Measurements from ENCODE around the gene LONP2. TPM values are rescaled to one million over a fixed set of nuclear protein-coding genes. Genes with fewer than 3 reads are reported as not detected.

Gene LONP2
- total and polyA plus RNA-seq, 9 of the 15 experiments (the other 6 are each of a cell fraction or from before 2014, with no cell fraction given): 8.1 to 41.2 (median 25.6) TPM

DNA sequence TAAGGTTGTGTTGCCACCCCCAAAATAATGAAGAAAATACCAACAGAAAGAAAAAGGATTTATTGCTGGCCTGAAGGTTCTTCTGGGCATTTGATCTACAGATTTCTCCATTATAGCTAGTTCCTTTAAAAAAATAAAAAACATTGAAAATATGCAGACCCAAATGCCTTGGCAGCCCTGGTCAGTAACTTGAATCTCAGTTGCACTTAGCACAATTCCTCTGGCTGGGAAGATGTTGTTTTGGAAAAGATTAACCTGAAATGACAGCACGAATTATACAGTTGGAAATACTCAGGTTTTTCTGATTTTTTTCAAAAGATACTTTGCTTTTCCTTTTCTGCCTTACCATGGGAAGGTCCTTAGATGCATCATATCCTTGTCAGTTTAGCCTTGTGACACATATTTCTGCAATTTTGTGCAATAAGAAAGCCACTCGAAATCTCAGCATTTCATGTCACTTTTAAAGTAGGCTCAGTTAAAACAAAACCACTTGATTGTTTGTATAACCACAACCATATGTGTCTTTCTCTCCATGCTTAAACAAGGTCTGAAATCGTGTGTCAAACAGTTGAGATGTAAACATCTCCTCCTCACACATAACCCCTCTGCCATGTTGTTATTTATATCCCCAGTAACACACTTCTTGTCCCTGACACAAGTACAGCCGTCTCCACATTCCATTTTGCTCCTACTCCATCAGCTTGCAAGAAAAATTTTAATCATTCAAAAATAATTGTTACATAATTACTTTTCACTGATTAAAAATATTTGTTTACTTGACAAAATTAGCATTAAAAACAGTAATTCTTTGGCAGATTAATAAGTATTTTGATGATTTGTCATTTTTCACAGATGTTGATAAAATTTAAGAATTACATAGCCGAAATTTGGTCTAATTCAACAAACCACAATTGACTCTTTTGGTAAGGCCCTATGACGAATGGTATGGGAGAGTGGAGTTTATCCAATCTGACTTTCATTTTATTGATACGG is 80.0 kb downstream of the LONP2 start:
- no peaks in the 10 kb centered on the region for H3K79me2 ChIP-seq (ENCODE audit: control insufficient read depth, insufficient read depth, low read length)
- ATAC-seq (no peak), FAIRE-seq (no peak), DNase-seq (ENCODE audit: extremely low read depth in 1 of 4, low spot score in 3 of 4) (no peak)
- H3K4me1 ChIP-seq (replicated peaks in 1 of 2; ENCODE audit: control insufficient read depth in 2 of 2, insufficient read depth in 2 of 2, low read length in 2 of 2): no peaks in the 10 kb centered on the region
- WGBS (ENCODE audit: insufficient coverage, low coverage, missing lambda C conversion rate): 69% methylated on average over 7 of the region's 7 CpGs
- H4K20me1 ChIP-seq (replicated peaks; ENCODE audit: control insufficient read depth, insufficient read depth, low read length): no peaks in the 10 kb centered on the region
- H3K9me3 ChIP-seq (replicated peaks; ENCODE audit: control insufficient read depth, insufficient read depth, low read depth, low read length): no peaks in the 10 kb centered on the region
- in situ Hi-C loops (cut with MboI): no loop called here
- H3K4me3 ChIP-seq: no peak overlapping the region
- ChIA-PET CTCF (ENCODE audit: low intra/inter-chr PET ratio) (no interaction called here), POLR2A (no interaction called here)
- peak; percentile 79 for TF ChIP-seq ZNF316 (IDR thresholded peaks at IDR 0.05)
- peak; percentile 43 for TF ChIP-seq C11orf30 (IDR thresholded peaks at IDR 0.05; ENCODE audit: low read depth)
- no peak for TF ChIP-seq GTF2E2 (tag; IDR thresholded peaks at IDR 0.05)
- 0 out of 2 replicates have a peak, but pooled peaks have one; percentile 5 for TF ChIP-seq MAFG (tag; conservative IDR thresholded peaks at IDR 0.05)
- no peak for TF ChIP-seq POLR2A (conservative IDR thresholded peaks at IDR 0.05)
- H3K9ac ChIP-seq (ENCODE audit: insufficient read depth in 1 of 2, low read depth in 2 of 2, low read length in 2 of 2): no peak overlapping the region
- H3K27ac ChIP-seq (ENCODE audit: extremely low read depth, low read depth, low read length): no peak overlapping the region
- H3K27me3 ChIP-seq (ENCODE audit: control insufficient read depth in 2 of 2, insufficient read depth in 2 of 2, low read length in 2 of 2): no peaks in the 10 kb centered on the region
- H3K4me2 ChIP-seq (ENCODE audit: insufficient read depth, low read length): no peak overlapping the region
- peaks cover 23% of the 10 kb centered on the region; the same call in 2 of the 3 replicates for H3K36me3 ChIP-seq (ENCODE audit: control insufficient read depth, insufficient read depth, low read length)
- no peak overlapping the region for H2AFZ ChIP-seq (ENCODE audit: low read depth, low read length)
- BruUV-seq (replicated peaks): no TSS peak
- intact Hi-C loops (cut with micrococcal nuclease): no loop called here
- no peaks in the 10 kb centered on the region for H3K9me1 ChIP-seq (ENCODE audit: control insufficient read depth, insufficient read depth, low read length)

DNA sequence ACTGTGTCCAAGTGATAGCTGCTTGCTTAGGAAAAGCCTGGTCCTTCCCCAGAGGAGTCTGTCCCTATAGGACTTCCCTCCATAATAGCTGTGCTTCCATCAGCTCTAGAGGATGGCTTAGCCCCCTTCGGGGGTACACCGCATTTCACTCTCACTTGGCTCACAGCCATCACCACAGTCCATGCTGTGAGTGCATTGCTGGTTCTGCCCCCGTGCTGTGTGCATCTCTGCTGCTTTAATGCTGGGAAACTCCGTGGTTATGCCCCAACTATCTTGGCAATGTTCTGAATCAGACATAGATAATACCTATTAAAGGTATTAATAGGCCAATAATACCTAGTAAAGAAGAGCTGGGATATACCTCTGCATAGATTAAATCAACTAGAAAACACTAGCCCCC is 82.8 kb downstream of the LONP2 start:
- no peaks in the 10 kb centered on the region for H3K9me3 ChIP-seq (replicated peaks; ENCODE audit: control insufficient read depth, insufficient read depth, low read depth, low read length)
- no TSS peak for BruUV-seq (replicated peaks)
- in situ Hi-C loops (cut with MboI): no loop called here
- TF ChIP-seq, protein P1, sequence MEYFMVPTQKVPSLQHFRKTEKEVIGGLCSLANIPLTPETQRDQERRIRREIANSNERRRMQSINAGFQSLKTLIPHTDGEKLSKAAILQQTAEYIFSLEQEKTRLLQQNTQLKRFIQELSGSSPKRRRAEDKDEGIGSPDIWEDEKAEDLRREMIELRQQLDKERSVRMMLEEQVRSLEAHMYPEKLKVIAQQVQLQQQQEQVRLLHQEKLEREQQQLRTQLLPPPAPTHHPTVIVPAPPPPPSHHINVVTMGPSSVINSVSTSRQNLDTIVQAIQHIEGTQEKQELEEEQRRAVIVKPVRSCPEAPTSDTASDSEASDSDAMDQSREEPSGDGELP (CRISPR knock-in tag; IDR thresholded peaks at IDR 0.05; ENCODE audit: borderline replicate concordance): no peak
- no peak for TF ChIP-seq ZBED1 (IDR thresholded peaks at IDR 0.05)
- TF ChIP-seq TCF3 (CRISPR knock-in tag; IDR thresholded peaks at IDR 0.05): no peak

More for the DNA sequence above, 82.8 kb downstream of the LONP2 start:
- no peak overlapping the region for H3K4me2 ChIP-seq (ENCODE audit: insufficient read depth, low read length)
- ATAC-seq: no peak
- no peak overlapping the region for H3K9ac ChIP-seq (ENCODE audit: insufficient read depth in 1 of 2, low read depth in 2 of 2, low read length in 2 of 2)
- no peaks in the 10 kb centered on the region for H3K27me3 ChIP-seq (ENCODE audit: control insufficient read depth in 2 of 2, insufficient read depth in 2 of 2, low read length in 2 of 2)
- H2AFZ ChIP-seq (ENCODE audit: low read depth, low read length): no peak overlapping the region
- CTCF ChIA-PET (ENCODE audit: low intra/inter-chr PET ratio): no interaction called here
- WGBS (ENCODE audit: insufficient coverage, low coverage, missing lambda C conversion rate): 86% methylated on average over 4 of the region's 4 CpGs
- H3K4me1 ChIP-seq (replicated peaks in 1 of 2; ENCODE audit: control insufficient read depth in 2 of 2, insufficient read depth in 2 of 2, low read length in 2 of 2): no peaks in the 10 kb centered on the region
- DNase-seq (ENCODE audit: extremely low read depth in 1 of 4, low spot score in 3 of 4): no peak
- intact Hi-C loops (cut with micrococcal nuclease): no loop called here
- POLR2A ChIA-PET: interaction anchor here (0.6 to 1.6 kb wide), 2 partner anchors 9 to 22 kb away, joined by 3 to 10 read pairs; no protein-coding TSS in a partner anchor
- H3K79me2 ChIP-seq (ENCODE audit: control insufficient read depth, insufficient read depth, low read length): no peaks in the 10 kb centered on the region
- H4K20me1 ChIP-seq (replicated peaks; ENCODE audit: control insufficient read depth, insufficient read depth, low read length): no peaks in the 10 kb centered on the region
- H3K27ac ChIP-seq (ENCODE audit: extremely low read depth, low read depth, low read length): no peak overlapping the region
- H3K9me1 ChIP-seq (ENCODE audit: control insufficient read depth, insufficient read depth, low read length): no peaks in the 10 kb centered on the region
- FAIRE-seq: no peak
- no peak overlapping the region for H3K4me3 ChIP-seq
- H3K36me3 ChIP-seq (ENCODE audit: control insufficient read depth, insufficient read depth, low read length): peaks cover 17% of the 10 kb centered on the region; the same call in 2 of the 3 replicates
